GM12878 (cell line): ENCODE measurements around the gene DNTTIP2. TPM values are rescaled to one million over a fixed set of nuclear protein-coding genes. Genes with fewer than 3 reads are reported as not detected.

Experiments
- ATF7 ChIP-seq: fragments of 450-650 bp; IDR thresholded peaks from 2 replicates; pipeline ENCODE4 v1.6.1; 2016; ENCODE audit warnings: low read depth, mild to moderate bottlenecking
- BHLHE40 ChIP-seq, 2 experiments: fragments of 450-650 bp in 1 of 2; IDR thresholded peaks; 2 replicates each; pipeline ENCODE4 v1.6.1; 2011 to 2017; ENCODE audit warnings: low read depth in 2 of 2, borderline replicate concordance in 1 of 2, improper control_type of control experiment in 1 of 2, low read length in 1 of 2, mild to moderate bottlenecking in 1 of 2
- BRCA1 ChIP-seq: IDR thresholded peaks from 2 replicates; pipeline ENCODE4 v1.6.1; 2011; ENCODE audit warnings: low read depth, low read length, improper control_type of control experiment
- CHD1 ChIP-seq: IDR thresholded peaks from 2 replicates; pipeline ENCODE4 v1.6.1; 2012; ENCODE audit warnings: low read depth, low read length, improper control_type of control experiment
- EP300 ChIP-seq, 2 experiments: fragments of 150-350 bp in 1 of 2; IDR thresholded peaks; 2 replicates each; pipeline ENCODE4 v1.6.1; 2011 to 2012; ENCODE audit warnings: low read depth in 2 of 2, low read length in 2 of 2, borderline replicate concordance in 1 of 2, improper control_type of control experiment in 1 of 2, inconsistent platforms in 1 of 2; ENCODE audit not compliant: control insufficient read depth in 1 of 2
- ETV6 ChIP-seq, 2 experiments: fragments of 450-650 bp in 1 of 2; IDR thresholded peaks in 1 of 2; conservative IDR thresholded peaks in 1 of 2; 2 replicates each; pipeline ENCODE4 v1.6.1; 2014; ENCODE audit warnings: antibody characterized with exemption in 1 of 2, borderline replicate concordance in 1 of 2, low read depth in 1 of 2, mild to moderate bottlenecking in 1 of 2, moderate library complexity in 1 of 2
- GATAD2B ChIP-seq: fragments of 450-650 bp; conservative IDR thresholded peaks from 2 replicates; pipeline ENCODE4 v1.6.1; 2017; ENCODE audit warnings: low read depth, mild to moderate bottlenecking, moderate library complexity
- HDAC6 ChIP-seq: fragments of 200-600 bp; sonication (generic); IDR thresholded peaks from one replicate; pipeline ENCODE4 v1.8.0; 2017; ENCODE audit warnings: antibody characterized with exemption; ENCODE audit not compliant: unreplicated experiment
- KDM1A ChIP-seq: fragments of 200-600 bp; sonication (generic); IDR thresholded peaks from 2 replicates; pipeline ENCODE4 v1.6.1; 2016; ENCODE audit warnings: borderline replicate concordance
- NBN ChIP-seq: fragments of 450-650 bp; IDR thresholded peaks from 2 replicates; pipeline ENCODE4 v1.6.1; 2016
- RAD21 ChIP-seq: IDR thresholded peaks from 2 replicates; pipeline ENCODE4 v1.6.1; 2011; ENCODE audit warnings: mild to moderate bottlenecking, low read depth, low read length, moderate library complexity; ENCODE audit not compliant: insufficient read depth
- RELA ChIP-seq: fragments of 450-650 bp; IDR thresholded peaks from 2 replicates; pipeline ENCODE4 v1.8.0; 2014; ENCODE audit warnings: borderline replicate concordance; ENCODE audit not compliant: partially characterized antibody
- RUNX3 ChIP-seq: IDR thresholded peaks from 2 replicates; pipeline ENCODE4 v1.6.1; 2012; ENCODE audit warnings: low read length, inconsistent platforms
- SP1 ChIP-seq: IDR thresholded peaks from one replicate; pipeline ENCODE4 v1.6.1; 2011; ENCODE audit warnings: low read depth, low read length
- SUZ12 ChIP-seq: fragments of 200-600 bp; sonication (generic); IDR thresholded peaks from one replicate; pipeline ENCODE4 v1.6.1; 2018; ENCODE audit warnings: antibody characterized with exemption, mild to moderate bottlenecking; ENCODE audit not compliant: unreplicated experiment
- TAF1 ChIP-seq: IDR thresholded peaks from 2 replicates; pipeline ENCODE4 v1.6.1; 2011; ENCODE audit warnings: mild to moderate bottlenecking, low read depth, low read length, borderline replicate concordance
- TCF12 ChIP-seq: IDR thresholded peaks from 2 replicates; pipeline ENCODE4 v1.6.1; 2011; ENCODE audit warnings: low read depth, mild to moderate bottlenecking, low read length
- polyA plus RNA-seq, 11 experiments: library from polyadenylated mRNA; depleted of rRNA in 4 of 11; unstranded in 6 of 11; stranded (reverse) in 5 of 11; fragments of >200 nt; fragmentation: Nextera tagmentation in 4 of 11; fragmentation: Illumina TruSeq in 1 of 11; extraction: Ambion mirVana in 4 of 11; extraction: Trizol in 1 of 11; gene quantifications; 1 replicate in 1 of 11; 2 replicates in 10 of 11; pipeline versions ENCODE4 v1.2.1 to v1.2.3, GENCODE V29; 2011 to 2016; ENCODE audit warnings: inconsistent platforms in 2 of 11, missing spikeins in 2 of 11, low read depth in 1 of 11
- total RNA-seq, 4 experiments: library from RNA; depleted of rRNA in 3 of 4; stranded (reverse); fragments of >200 nt in 3 of 4; fragmentation: Illumina TruSeq in 1 of 4; extraction: Trizol in 1 of 4; gene quantifications; 2 replicates each; pipeline versions ENCODE4 v1.2.1 to v1.2.3, GENCODE V29; 2013 to 2021
- TF ChIP-seq, protein P1 (sequence below): IDR thresholded peaks from 2 replicates; pipeline ENCODE4 v1.6.1; 2012; ENCODE audit warnings: low read depth, low read length, improper control_type of control experiment
- TF ChIP-seq, protein P2 (sequence below): IDR thresholded peaks from 2 replicates; pipeline ENCODE4 v1.6.1; 2012; ENCODE audit warnings: low read depth, low read length, improper control_type of control experiment
- TF ChIP-seq, protein P3 (sequence below): IDR thresholded peaks from 2 replicates; pipeline ENCODE4 v1.6.1; 2011; ENCODE audit warnings: mild to moderate bottlenecking, low read depth, low read length, moderate library complexity; ENCODE audit not compliant: insufficient replicate concordance
- TF ChIP-seq, protein P4 (sequence below): IDR thresholded peaks from 2 replicates; pipeline ENCODE4 v1.6.1; 2011; ENCODE audit warnings: low read depth, mild to moderate bottlenecking, low read length, moderate library complexity, borderline replicate concordance; ENCODE audit errors: extremely low read depth
- TF ChIP-seq, protein P5 (sequence below): fragments of 450-650 bp; IDR thresholded peaks from 2 replicates; pipeline ENCODE4 v1.6.1; 2017; ENCODE audit warnings: antibody characterized with exemption, mild to moderate bottlenecking, moderate library complexity
- TF ChIP-seq, protein P6 (sequence below): fragments of 450-650 bp; IDR thresholded peaks from 2 replicates; pipeline ENCODE4 v1.6.1; 2016; ENCODE audit warnings: mild to moderate bottlenecking

DNTTIP2 gene
- total and polyA plus RNA-seq, 10 of the 15 experiments (the other 5 are each of a cell fraction or from before 2014, with no cell fraction given): 34.3 to 99.2 (median 74.9) TPM

DNA sequence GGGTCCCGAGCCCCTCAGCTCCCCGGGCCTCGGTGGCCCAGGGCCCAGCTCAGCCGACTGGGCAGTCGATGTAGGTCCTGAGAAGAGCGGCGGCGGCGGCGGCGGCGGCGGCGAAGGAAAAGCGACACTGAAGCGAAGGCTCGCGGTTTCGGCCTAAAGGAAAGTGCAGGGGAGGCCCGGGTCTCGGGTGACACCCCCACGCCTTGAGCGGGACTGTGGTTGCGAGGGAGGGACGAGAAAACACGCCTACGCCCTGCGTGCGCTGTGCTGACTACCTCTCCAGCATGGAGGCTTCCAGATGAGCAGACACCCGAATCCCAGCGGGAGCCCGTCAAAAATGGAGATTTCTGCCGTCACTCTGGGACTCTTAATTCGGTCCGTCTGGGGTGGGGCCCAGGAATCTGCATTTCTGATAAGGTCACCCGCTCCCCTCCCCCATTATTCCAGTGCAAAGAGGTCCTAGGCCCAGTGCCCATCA, 31.2 kb downstream of the DNTTIP2 start (continued):
- TF ChIP-seq BHLHE40 (IDR thresholded peaks at IDR 0.05; ENCODE audit: borderline replicate concordance in 1 of 2, low read depth in 2 of 2, low read length in 1 of 2): peak in 1 of 2 experiments; percentile 22; a peak in 1 of 4 replicates
- TF ChIP-seq RELA: no peak
- TF ChIP-seq, protein P1, sequence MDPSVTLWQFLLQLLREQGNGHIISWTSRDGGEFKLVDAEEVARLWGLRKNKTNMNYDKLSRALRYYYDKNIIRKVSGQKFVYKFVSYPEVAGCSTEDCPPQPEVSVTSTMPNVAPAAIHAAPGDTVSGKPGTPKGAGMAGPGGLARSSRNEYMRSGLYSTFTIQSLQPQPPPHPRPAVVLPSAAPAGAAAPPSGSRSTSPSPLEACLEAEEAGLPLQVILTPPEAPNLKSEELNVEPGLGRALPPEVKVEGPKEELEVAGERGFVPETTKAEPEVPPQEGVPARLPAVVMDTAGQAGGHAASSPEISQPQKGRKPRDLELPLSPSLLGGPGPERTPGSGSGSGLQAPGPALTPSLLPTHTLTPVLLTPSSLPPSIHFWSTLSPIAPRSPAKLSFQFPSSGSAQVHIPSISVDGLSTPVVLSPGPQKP: 0 out of 2 replicates have a peak, but pooled peaks have one; percentile 7
- no peak for TF ChIP-seq SP1
- peak; percentile 25; the same call in 1 of the 2 replicates for TF ChIP-seq ATF7
- TF ChIP-seq, protein P2, sequence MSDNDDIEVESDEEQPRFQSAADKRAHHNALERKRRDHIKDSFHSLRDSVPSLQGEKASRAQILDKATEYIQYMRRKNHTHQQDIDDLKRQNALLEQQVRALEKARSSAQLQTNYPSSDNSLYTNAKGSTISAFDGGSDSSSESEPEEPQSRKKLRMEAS: no peak
- TF ChIP-seq RAD21: no peak
- TF ChIP-seq CHD1: no peak
- no peak for TF ChIP-seq TAF1
- TF ChIP-seq, protein P3, sequence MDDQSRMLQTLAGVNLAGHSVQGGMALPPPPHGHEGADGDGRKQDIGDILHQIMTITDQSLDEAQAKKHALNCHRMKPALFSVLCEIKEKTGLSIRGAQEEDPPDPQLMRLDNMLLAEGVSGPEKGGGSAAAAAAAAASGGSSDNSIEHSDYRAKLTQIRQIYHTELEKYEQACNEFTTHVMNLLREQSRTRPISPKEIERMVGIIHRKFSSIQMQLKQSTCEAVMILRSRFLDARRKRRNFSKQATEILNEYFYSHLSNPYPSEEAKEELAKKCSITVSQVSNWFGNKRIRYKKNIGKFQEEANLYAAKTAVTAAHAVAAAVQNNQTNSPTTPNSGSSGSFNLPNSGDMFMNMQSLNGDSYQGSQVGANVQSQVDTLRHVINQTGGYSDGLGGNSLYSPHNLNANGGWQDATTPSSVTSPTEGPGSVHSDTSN: no peak
- TF ChIP-seq, protein P4, sequence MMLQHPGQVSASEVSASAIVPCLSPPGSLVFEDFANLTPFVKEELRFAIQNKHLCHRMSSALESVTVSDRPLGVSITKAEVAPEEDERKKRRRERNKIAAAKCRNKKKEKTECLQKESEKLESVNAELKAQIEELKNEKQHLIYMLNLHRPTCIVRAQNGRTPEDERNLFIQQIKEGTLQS: no peak
- TF ChIP-seq RUNX3: peak; percentile 49; the same call in 1 of the 2 replicates
- TF ChIP-seq TCF12: 0 out of 2 replicates have a peak, but pooled peaks have one; percentile 19
- no peak for TF ChIP-seq ETV6 (conservative IDR thresholded peaks at IDR 0.05 in 1 of 2, IDR thresholded peaks at IDR 0.05 in 1 of 2; ENCODE audit: borderline replicate concordance in 1 of 2, low read depth in 1 of 2)
- 0 out of 2 replicates have a peak, but pooled peaks have one; percentile 3 for TF ChIP-seq GATAD2B
- peak; percentile 16 for TF ChIP-seq NBN
- TF ChIP-seq SUZ12: no peak
- TF ChIP-seq KDM1A: no peak
- TF ChIP-seq EP300 (IDR thresholded peaks at IDR 0.05; ENCODE audit: borderline replicate concordance in 1 of 2, control insufficient read depth in 1 of 2, low read depth in 2 of 2, low read length in 2 of 2): no peak
- TF ChIP-seq, protein P5, sequence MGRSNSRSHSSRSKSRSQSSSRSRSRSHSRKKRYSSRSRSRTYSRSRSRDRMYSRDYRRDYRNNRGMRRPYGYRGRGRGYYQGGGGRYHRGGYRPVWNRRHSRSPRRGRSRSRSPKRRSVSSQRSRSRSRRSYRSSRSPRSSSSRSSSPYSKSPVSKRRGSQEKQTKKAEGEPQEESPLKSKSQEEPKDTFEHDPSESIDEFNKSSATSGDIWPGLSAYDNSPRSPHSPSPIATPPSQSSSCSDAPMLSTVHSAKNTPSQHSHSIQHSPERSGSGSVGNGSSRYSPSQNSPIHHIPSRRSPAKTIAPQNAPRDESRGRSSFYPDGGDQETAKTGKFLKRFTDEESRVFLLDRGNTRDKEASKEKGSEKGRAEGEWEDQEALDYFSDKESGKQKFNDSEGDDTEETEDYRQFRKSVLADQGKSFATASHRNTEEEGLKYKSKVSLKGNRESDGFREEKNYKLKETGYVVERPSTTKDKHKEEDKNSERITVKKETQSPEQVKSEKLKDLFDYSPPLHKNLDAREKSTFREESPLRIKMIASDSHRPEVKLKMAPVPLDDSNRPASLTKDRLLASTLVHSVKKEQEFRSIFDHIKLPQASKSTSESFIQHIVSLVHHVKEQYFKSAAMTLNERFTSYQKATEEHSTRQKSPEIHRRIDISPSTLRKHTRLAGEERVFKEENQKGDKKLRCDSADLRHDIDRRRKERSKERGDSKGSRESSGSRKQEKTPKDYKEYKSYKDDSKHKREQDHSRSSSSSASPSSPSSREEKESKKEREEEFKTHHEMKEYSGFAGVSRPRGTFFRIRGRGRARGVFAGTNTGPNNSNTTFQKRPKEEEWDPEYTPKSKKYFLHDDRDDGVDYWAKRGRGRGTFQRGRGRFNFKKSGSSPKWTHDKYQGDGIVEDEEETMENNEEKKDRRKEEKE: no peak
- no peak for TF ChIP-seq BRCA1
- TF ChIP-seq, protein P6, sequence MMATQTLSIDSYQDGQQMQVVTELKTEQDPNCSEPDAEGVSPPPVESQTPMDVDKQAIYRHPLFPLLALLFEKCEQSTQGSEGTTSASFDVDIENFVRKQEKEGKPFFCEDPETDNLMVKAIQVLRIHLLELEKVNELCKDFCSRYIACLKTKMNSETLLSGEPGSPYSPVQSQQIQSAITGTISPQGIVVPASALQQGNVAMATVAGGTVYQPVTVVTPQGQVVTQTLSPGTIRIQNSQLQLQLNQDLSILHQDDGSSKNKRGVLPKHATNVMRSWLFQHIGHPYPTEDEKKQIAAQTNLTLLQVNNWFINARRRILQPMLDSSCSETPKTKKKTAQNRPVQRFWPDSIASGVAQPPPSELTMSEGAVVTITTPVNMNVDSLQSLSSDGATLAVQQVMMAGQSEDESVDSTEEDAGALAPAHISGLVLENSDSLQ: no peak
- TF ChIP-seq HDAC6: no peak
